BE2C (cell line): Measurements from ENCODE around the gene OR2V1.
"Not testable (repeated sequence)": the region's sequence is repeated elsewhere in the genome, so short reads cannot be mapped to it uniquely, and the experiment has no call there.

Experiments used
- DNase-seq: peaks from one replicate; pipeline ENCODE4 v3.0.0-alpha.2; 2020
- H3K27me3 ChIP-seq: fragments of 250-450 bp; sonication (Bioruptor Pico); 2 replicates; pipeline ENCODE4 v1.5.1; 2020; ENCODE audit warnings: mild to moderate bottlenecking
- H3K36me3 ChIP-seq: fragments of 250-450 bp; sonication (Bioruptor Pico); 2 replicates; pipeline ENCODE4 v1.5.1; 2020; ENCODE audit warnings: mild to moderate bottlenecking
- H3K4me1 ChIP-seq: fragments of 250-450 bp; sonication (Bioruptor Pico); 2 replicates; pipeline ENCODE4 v1.5.1; 2020
- H3K4me3 ChIP-seq: 2 replicates; pipeline ENCODE4 v1.5.1; 2011; ENCODE audit warnings: low read depth, low read length
- H3K9me3 ChIP-seq: fragments of 250-450 bp; sonication (Bioruptor Pico); 2 replicates; pipeline ENCODE4 v1.5.1; 2020
- CTCF ChIP-seq: IDR thresholded peaks from 2 replicates; pipeline ENCODE4 v1.5.1; 2012; ENCODE audit warnings: mild to moderate bottlenecking, low read depth, low read length

Gene OR2V1

GRCh38 chr5:181100121-181100875 lies 30.7 kb downstream of the OR2V1 start:
- no peak for TF ChIP-seq CTCF
- DNase-seq: peak; percentile 28
- H3K27me3 ChIP-seq: peaks cover 23% of the 10 kb centered on the region
- peak overlapping the region; percentile 16; the same call in 1 of the 2 replicates for H3K4me3 ChIP-seq
- H3K9me3 ChIP-seq: no peaks in the 10 kb centered on the region
- no peaks in the 10 kb centered on the region for H3K36me3 ChIP-seq
- H3K4me1 ChIP-seq: no peaks in the 10 kb centered on the region

GRCh38 chr5:181099602-181100086 lies 31.3 kb downstream of the OR2V1 start:
- Histone ChIP-seq H3K9me3 (no peaks in the 10 kb centered on the region), H3K4me1 (no peaks in the 10 kb centered on the region), H3K36me3 (no peaks in the 10 kb centered on the region), H3K4me3 (no peak overlapping the region), H3K27me3 (peaks cover 23% of the 10 kb centered on the region)
- no peak for TF ChIP-seq CTCF
- no peak for DNase-seq

GRCh38 chr5:181098762-181099601 lies 32.0 kb downstream of the OR2V1 start:
- Histone ChIP-seq H3K27me3 (peaks cover 19% of the 10 kb centered on the region), H3K4me3 (no peak overlapping the region), H3K9me3 (no peaks in the 10 kb centered on the region), H3K36me3 (no peaks in the 10 kb centered on the region), H3K4me1 (no peaks in the 10 kb centered on the region)
- TF ChIP-seq CTCF: no peak
- DNase-seq: no peak

GRCh38 chr5:181097759-181098491 lies 33.0 kb downstream of the OR2V1 start:
- H3K27me3 ChIP-seq: peaks cover 17% of the 10 kb centered on the region
- H3K36me3 ChIP-seq, H3K4me3 ChIP-seq, DNase-seq, H3K9me3 ChIP-seq, H3K4me1 ChIP-seq: not testable (repeated sequence)

- H3K4me3 ChIP-seq, H3K9me3 ChIP-seq, H3K4me1 ChIP-seq, H3K36me3 ChIP-seq, DNase-seq: not testable (repeated sequence)
- peaks cover 17% of the 10 kb centered on the region for H3K27me3 ChIP-seq
These were observed 33.6 kb downstream of the OR2V1 start for GRCh38 chr5:181097383-181097753.

GRCh38 chr5:181096721-181097382 lies 34.1 kb downstream of the OR2V1 start:
- H3K27me3 ChIP-seq: peaks cover 17% of the 10 kb centered on the region
- H3K4me3 ChIP-seq, H3K36me3 ChIP-seq, H3K9me3 ChIP-seq, DNase-seq, H3K4me1 ChIP-seq: not testable (repeated sequence)

- H3K4me1 ChIP-seq, H3K9me3 ChIP-seq, H3K4me3 ChIP-seq: not testable (repeated sequence)
These were observed 35.8 kb downstream of the OR2V1 start for GRCh38 chr5:181095162-181095561.

More at GRCh38 chr5:181095162-181095561, 35.8 kb downstream of the OR2V1 start:
- H3K27me3 ChIP-seq: peaks cover 14% of the 10 kb centered on the region
- H3K36me3 ChIP-seq, DNase-seq: not testable (repeated sequence)
